ENCODE measurements around the gene DAAM2.

DAAM2 gene

GRCh38 chr6:39951191-39951590 lies 159.0 kb downstream of the DAAM2 start:
- Histone ChIP-seq H2AFZ (ENCODE audit: low read length) (no peak overlapping the region), H3K18ac (ENCODE audit: low read length) (no peak overlapping the region), H2BK12ac (ENCODE audit: low read length) (no peak overlapping the region), H2BK120ac (ENCODE audit: low read depth, low read length) (no peak overlapping the region), H3K14ac (ENCODE audit: low read length) (no peak overlapping the region), H4K8ac (ENCODE audit: low read depth, low read length) (no peak overlapping the region), H3K36me3 (replicated peaks in 1 of 2; ENCODE audit: control insufficient read depth in 2 of 2, insufficient read depth in 2 of 2, low read length in 2 of 2) (no peaks in the 10 kb centered on the region), H2BK15ac (ENCODE audit: low read length) (no peak overlapping the region), H3K27ac (replicated peaks; ENCODE audit: low read length) (no peak overlapping the region), H3K23ac (ENCODE audit: low read depth, low read length, poor library complexity) (no peak overlapping the region), H3K4ac (ENCODE audit: low read length) (no peak overlapping the region), H3K9me3 (replicated peaks in 1 of 2; ENCODE audit: control insufficient read depth in 2 of 2, insufficient read depth in 1 of 2, low read depth in 1 of 2, low read length in 2 of 2) (no peaks in the 10 kb centered on the region), H3K27me3 (ENCODE audit: control insufficient read depth in 3 of 3, insufficient read depth in 3 of 3, low read depth in 1 of 3, low read length in 3 of 3) (peaks cover 0 to 37% (median 0%) of the 10 kb centered on the region in 3 experiments), H3K4me1 (ENCODE audit: control insufficient read depth in 2 of 2, insufficient read depth in 1 of 2, low read depth in 1 of 2, low read length in 2 of 2) (no peaks in the 10 kb centered on the region), H3K79me1 (ENCODE audit: low read depth, low read length) (no peaks in the 10 kb centered on the region), H3K4me2 (ENCODE audit: insufficient read depth, low read length, poor library complexity, severe bottlenecking) (no peak overlapping the region), H3K4me3 (ENCODE audit: low read length in 2 of 2) (no peak overlapping the region), H4K91ac (ENCODE audit: low read depth, low read length, poor library complexity) (no peak overlapping the region), H3K9ac (ENCODE audit: low read depth, low read length, poor library complexity) (no peak overlapping the region), H2AK5ac (ENCODE audit: low read depth, low read length) (no peak overlapping the region), H2BK5ac (ENCODE audit: low read length) (no peak overlapping the region)
- DNase-seq (ENCODE audit: low spot score): no peak
- WGBS, 2 donors (ENCODE audit: extremely low coverage in 2 of 2, insufficient read length in 2 of 2, insufficient replicate concordance in 1 of 2): no CpG with 5 or more reads among the region's 5 CpGs

GRCh38 chr6:39951716-39952115 lies 159.5 kb downstream of the DAAM2 start:
- Histone ChIP-seq H3K4me2 (ENCODE audit: insufficient read depth, low read length, poor library complexity, severe bottlenecking) (no peak overlapping the region), H3K18ac (ENCODE audit: low read length) (no peak overlapping the region), H3K4me1 (ENCODE audit: control insufficient read depth in 2 of 2, insufficient read depth in 1 of 2, low read depth in 1 of 2, low read length in 2 of 2) (no peaks in the 10 kb centered on the region), H2BK15ac (ENCODE audit: low read length) (no peak overlapping the region), H3K9me3 (replicated peaks in 1 of 2; ENCODE audit: control insufficient read depth in 2 of 2, insufficient read depth in 1 of 2, low read depth in 1 of 2, low read length in 2 of 2) (no peaks in the 10 kb centered on the region), H3K79me1 (ENCODE audit: low read depth, low read length) (no peaks in the 10 kb centered on the region), H2BK5ac (ENCODE audit: low read length) (no peak overlapping the region), H3K27me3 (ENCODE audit: control insufficient read depth in 3 of 3, insufficient read depth in 3 of 3, low read depth in 1 of 3, low read length in 3 of 3) (peaks cover 0 to 37% (median 0%) of the 10 kb centered on the region in 3 experiments), H3K36me3 (replicated peaks in 1 of 2; ENCODE audit: control insufficient read depth in 2 of 2, insufficient read depth in 2 of 2, low read length in 2 of 2) (no peaks in the 10 kb centered on the region), H4K8ac (ENCODE audit: low read depth, low read length) (no peak overlapping the region), H2AK5ac (ENCODE audit: low read depth, low read length) (no peak overlapping the region), H2BK120ac (ENCODE audit: low read depth, low read length) (no peak overlapping the region), H2BK12ac (ENCODE audit: low read length) (no peak overlapping the region), H3K4ac (ENCODE audit: low read length) (no peak overlapping the region), H3K23ac (ENCODE audit: low read depth, low read length, poor library complexity) (no peak overlapping the region), H3K27ac (replicated peaks; ENCODE audit: low read length) (no peak overlapping the region), H2AFZ (ENCODE audit: low read length) (no peak overlapping the region), H3K4me3 (ENCODE audit: low read length in 2 of 2) (no peak overlapping the region), H3K14ac (ENCODE audit: low read length) (no peak overlapping the region), H3K9ac (ENCODE audit: low read depth, low read length, poor library complexity) (no peak overlapping the region), H4K91ac (ENCODE audit: low read depth, low read length, poor library complexity) (no peak overlapping the region)
- DNase-seq (ENCODE audit: low spot score): no peak
- WGBS, 2 donors (ENCODE audit: extremely low coverage in 2 of 2, insufficient read length in 2 of 2, insufficient replicate concordance in 1 of 2): no CpG with 5 or more reads among the region's 1 CpG

GRCh38 chr6:39952167-39952566 lies 160.0 kb downstream of the DAAM2 start:
- Histone ChIP-seq H2BK5ac (ENCODE audit: low read length) (no peak overlapping the region), H3K4ac (ENCODE audit: low read length) (no peak overlapping the region), H2AFZ (ENCODE audit: low read length) (no peak overlapping the region), H2BK12ac (ENCODE audit: low read length) (no peak overlapping the region), H3K27me3 (ENCODE audit: control insufficient read depth in 3 of 3, insufficient read depth in 3 of 3, low read depth in 1 of 3, low read length in 3 of 3) (peaks cover 0 to 33% (median 0%) of the 10 kb centered on the region in 3 experiments), H3K4me3 (ENCODE audit: low read length in 2 of 2) (no peak overlapping the region), H2BK120ac (ENCODE audit: low read depth, low read length) (no peak overlapping the region), H4K8ac (ENCODE audit: low read depth, low read length) (no peak overlapping the region), H3K4me1 (ENCODE audit: control insufficient read depth in 2 of 2, insufficient read depth in 1 of 2, low read depth in 1 of 2, low read length in 2 of 2) (no peaks in the 10 kb centered on the region), H2BK15ac (ENCODE audit: low read length) (no peak overlapping the region), H3K9me3 (replicated peaks in 1 of 2; ENCODE audit: control insufficient read depth in 2 of 2, insufficient read depth in 1 of 2, low read depth in 1 of 2, low read length in 2 of 2) (no peaks in the 10 kb centered on the region), H3K14ac (ENCODE audit: low read length) (no peak overlapping the region), H4K91ac (ENCODE audit: low read depth, low read length, poor library complexity) (no peak overlapping the region), H3K23ac (ENCODE audit: low read depth, low read length, poor library complexity) (no peak overlapping the region), H3K4me2 (ENCODE audit: insufficient read depth, low read length, poor library complexity, severe bottlenecking) (no peak overlapping the region), H3K79me1 (ENCODE audit: low read depth, low read length) (no peaks in the 10 kb centered on the region), H2AK5ac (ENCODE audit: low read depth, low read length) (no peak overlapping the region), H3K27ac (replicated peaks; ENCODE audit: low read length) (no peak overlapping the region), H3K36me3 (replicated peaks in 1 of 2; ENCODE audit: control insufficient read depth in 2 of 2, insufficient read depth in 2 of 2, low read length in 2 of 2) (no peaks in the 10 kb centered on the region), H3K18ac (ENCODE audit: low read length) (no peak overlapping the region), H3K9ac (ENCODE audit: low read depth, low read length, poor library complexity) (no peak overlapping the region)
- no peak for DNase-seq (ENCODE audit: low spot score)
- WGBS, 2 donors (ENCODE audit: extremely low coverage in 2 of 2, insufficient read length in 2 of 2, insufficient replicate concordance in 1 of 2): no CpG with 5 or more reads among the region's 4 CpGs

- Histone ChIP-seq H3K9ac (ENCODE audit: low read depth, low read length, poor library complexity) (no peak overlapping the region), H2BK15ac (ENCODE audit: low read length) (no peak overlapping the region)
- WGBS, 2 donors (ENCODE audit: extremely low coverage in 2 of 2, insufficient read length in 2 of 2, insufficient replicate concordance in 1 of 2): no CpG with 5 or more reads among the region's 2 CpGs
Observed at GRCh38 chr6:39953076-39953618, 161.0 kb downstream of the DAAM2 start.

More at GRCh38 chr6:39953076-39953618, 161.0 kb downstream of the DAAM2 start:
- H3K23ac ChIP-seq (ENCODE audit: low read depth, low read length, poor library complexity): no peak overlapping the region
- DNase-seq (ENCODE audit: low spot score): no peak
- no peaks in the 10 kb centered on the region for H3K79me1 ChIP-seq (ENCODE audit: low read depth, low read length)
- H4K91ac ChIP-seq (ENCODE audit: low read depth, low read length, poor library complexity): no peak overlapping the region
- H3K27me3 ChIP-seq (ENCODE audit: control insufficient read depth in 3 of 3, insufficient read depth in 3 of 3, low read depth in 1 of 3, low read length in 3 of 3): peaks cover 0 to 30% (median 0%) of the 10 kb centered on the region in 3 experiments
- no peaks in the 10 kb centered on the region for H3K9me3 ChIP-seq (replicated peaks in 1 of 2; ENCODE audit: control insufficient read depth in 2 of 2, insufficient read depth in 1 of 2, low read depth in 1 of 2, low read length in 2 of 2)
- H2BK5ac ChIP-seq (ENCODE audit: low read length): no peak overlapping the region
- no peak overlapping the region for H3K4me2 ChIP-seq (ENCODE audit: insufficient read depth, low read length, poor library complexity, severe bottlenecking)
- H3K4me1 ChIP-seq (ENCODE audit: control insufficient read depth in 2 of 2, insufficient read depth in 1 of 2, low read depth in 1 of 2, low read length in 2 of 2): no peaks in the 10 kb centered on the region
- no peak overlapping the region for H2BK120ac ChIP-seq (ENCODE audit: low read depth, low read length)
- no peak overlapping the region for H4K8ac ChIP-seq (ENCODE audit: low read depth, low read length)
- H3K14ac ChIP-seq (ENCODE audit: low read length): no peak overlapping the region
- no peak overlapping the region for H2AK5ac ChIP-seq (ENCODE audit: low read depth, low read length)
- no peak overlapping the region for H3K18ac ChIP-seq (ENCODE audit: low read length)
- H3K36me3 ChIP-seq (replicated peaks in 1 of 2; ENCODE audit: control insufficient read depth in 2 of 2, insufficient read depth in 2 of 2, low read length in 2 of 2): no peaks in the 10 kb centered on the region
- no peak overlapping the region for H3K4me3 ChIP-seq (ENCODE audit: low read length in 2 of 2)
- H2AFZ ChIP-seq (ENCODE audit: low read length): no peak overlapping the region
- no peak overlapping the region for H3K4ac ChIP-seq (ENCODE audit: low read length)
- H2BK12ac ChIP-seq (ENCODE audit: low read length): no peak overlapping the region
- no peak overlapping the region for H3K27ac ChIP-seq (replicated peaks; ENCODE audit: low read length)

Data from neuronal stem cell (in vitro differentiated cells).